NCI-H2171 treated with DMSO at 0.1 percent for 48 hours (cell line): ENCODE data around the gene HLA-DOA.

Experiments
- DNase-seq: peaks from one replicate; lab custom pipeline; 2025; lab: John Stamatoyannopoulos, UW

HLA-DOA gene

DNA sequence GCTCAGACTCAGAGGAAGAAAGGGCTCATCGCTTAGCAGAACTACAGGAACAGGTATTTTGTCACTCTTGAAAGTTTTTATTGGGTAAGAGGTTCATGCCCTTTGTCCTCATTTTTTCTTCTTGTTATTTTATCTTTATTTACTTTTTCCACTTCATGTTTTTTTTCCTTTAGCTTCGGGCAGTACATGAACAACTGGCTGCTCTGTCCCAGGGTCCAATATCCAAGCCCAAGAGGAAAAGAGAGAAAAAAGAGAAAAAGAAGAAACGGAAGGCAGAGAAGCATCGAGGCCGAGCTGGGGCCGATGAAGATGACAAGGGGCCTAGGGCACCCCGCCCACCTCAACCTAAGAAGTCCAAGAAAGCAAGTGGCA lies 31.5 kb downstream of the HLA-DOA start:
- DNase-seq, result no peak

DNA sequence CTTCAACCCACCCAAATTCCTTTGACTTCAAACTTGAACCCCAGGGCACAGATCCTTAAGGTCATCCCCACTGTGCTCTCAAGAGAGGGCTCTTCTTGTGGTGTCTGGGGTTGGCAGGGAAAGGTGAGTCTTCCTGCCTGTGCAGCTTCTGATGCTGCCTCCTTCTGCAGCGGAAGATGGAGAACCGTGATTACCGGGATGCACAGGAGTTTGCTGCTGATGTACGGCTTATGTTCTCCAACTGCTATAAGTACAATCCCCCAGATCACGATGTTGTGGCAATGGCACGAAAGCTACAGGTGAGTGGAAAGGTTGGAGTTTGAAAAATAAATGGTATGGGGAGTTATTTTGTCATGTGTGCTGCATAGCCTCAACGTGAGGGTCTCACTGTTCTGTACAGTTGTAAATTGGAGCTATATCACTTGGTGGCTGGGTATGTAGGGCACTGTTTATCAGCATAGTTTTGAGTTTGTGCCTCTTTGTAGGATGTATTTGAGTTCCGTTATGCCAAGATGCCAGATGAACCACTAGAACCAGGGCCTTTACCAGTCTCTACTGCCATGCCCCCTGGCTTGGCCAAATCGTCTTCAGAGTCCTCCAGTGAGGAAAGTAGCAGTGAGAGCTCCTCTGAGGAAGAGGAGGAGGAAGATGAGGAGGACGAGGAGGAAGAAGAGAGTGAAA lies 32.0 kb downstream of the HLA-DOA start:
- no peak for DNase-seq

DNA sequence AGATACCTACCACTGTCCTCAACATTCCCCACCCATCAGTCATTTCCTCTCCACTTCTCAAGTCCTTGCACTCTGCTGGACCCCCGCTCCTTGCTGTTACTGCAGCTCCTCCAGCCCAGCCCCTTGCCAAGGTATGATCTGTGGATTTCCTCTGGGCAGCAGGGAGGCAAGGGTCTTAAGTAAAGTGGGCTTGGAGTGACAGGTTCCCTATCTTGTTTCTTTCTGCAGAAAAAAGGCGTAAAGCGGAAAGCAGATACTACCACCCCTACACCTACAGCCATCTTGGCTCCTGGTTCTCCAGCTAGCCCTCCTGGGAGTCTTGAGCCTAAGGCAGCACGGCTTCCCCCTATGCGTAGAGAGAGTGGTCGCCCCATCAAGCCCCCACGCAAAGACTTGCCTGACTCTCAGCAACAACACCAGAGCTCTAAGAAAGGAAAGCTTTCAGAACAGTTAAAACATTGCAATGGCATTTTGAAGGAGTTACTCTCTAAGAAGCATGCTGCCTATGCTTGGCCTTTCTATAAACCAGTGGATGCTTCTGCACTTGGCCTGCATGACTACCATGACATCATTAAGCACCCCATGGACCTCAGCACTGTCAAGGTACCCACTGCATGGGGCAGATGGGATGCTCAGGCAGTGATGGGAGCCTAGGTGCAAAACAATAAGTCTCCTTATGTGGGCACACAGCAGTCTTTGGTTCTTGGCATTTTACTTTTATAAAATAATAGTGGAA lies 32.9 kb downstream of the HLA-DOA start:
- no peak for DNase-seq

DNA sequence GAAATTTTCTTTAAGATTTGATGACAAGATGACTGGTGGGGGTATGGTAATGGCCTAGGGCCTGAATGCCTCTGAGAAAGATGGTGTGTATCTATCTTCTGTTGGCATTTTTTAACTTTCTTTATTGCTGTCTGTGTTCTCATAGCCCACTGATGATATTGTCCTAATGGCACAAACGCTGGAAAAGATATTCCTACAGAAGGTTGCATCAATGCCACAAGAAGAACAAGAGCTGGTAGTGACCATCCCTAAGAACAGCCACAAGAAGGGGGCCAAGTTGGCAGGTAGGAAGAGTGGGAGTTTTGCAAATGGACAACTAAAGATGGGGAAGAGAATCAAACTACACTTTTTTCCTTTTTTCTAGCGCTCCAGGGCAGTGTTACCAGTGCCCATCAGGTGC lies 33.5 kb downstream of the HLA-DOA start:
- DNase-seq, result no peak

DNA sequence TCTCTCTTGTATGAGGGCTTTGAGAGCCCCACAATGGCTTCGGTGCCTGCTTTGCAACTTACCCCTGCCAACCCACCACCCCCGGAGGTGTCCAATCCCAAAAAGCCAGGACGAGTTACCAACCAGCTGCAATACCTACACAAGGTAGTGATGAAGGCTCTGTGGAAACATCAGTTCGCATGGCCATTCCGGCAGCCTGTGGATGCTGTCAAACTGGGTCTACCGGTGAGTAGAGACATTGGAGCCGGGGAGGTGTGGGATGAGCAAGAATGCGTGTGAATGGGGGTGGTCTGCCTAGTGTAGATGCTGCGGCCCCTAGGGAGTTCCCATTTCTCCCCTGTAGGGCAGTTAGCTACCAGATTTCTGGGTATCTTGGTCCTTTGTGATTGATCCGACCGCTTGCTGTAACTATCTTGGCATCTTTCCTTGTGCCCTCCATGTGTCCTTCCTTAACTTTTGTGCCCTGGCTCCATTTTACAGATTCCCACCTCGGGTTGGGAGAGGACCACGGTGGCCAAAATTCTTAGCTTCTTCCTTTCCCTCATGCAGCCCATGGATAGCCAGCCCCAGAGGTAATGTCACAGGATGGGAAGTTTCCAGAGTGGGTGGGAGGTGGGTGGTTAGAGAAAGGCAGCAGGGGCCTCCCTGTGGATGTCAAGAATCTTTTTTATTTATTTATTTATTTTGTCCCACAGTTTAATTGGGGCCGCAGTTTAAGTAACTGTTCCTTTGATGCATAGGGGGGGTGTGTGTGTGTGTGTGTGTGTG lies 34.7 kb downstream of the HLA-DOA start:
- no peak for DNase-seq

DNA sequence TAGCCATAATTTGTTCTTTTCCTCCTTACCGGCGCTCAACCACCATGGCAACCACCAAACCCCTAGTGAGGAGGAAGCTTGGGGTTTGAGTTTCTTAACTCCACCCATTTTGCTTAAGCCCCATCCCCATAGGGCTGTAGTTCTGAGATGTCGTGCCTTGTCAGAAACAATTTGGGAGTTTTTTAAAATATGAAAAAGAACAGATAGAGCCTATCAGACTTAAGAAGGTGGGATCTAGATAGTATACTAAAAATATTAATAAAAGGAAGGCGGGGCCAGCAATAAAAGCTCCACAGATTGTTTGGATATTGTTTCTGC lies 35.4 kb downstream of the HLA-DOA start:
- DNase-seq, result peak; percentile 19

DNA sequence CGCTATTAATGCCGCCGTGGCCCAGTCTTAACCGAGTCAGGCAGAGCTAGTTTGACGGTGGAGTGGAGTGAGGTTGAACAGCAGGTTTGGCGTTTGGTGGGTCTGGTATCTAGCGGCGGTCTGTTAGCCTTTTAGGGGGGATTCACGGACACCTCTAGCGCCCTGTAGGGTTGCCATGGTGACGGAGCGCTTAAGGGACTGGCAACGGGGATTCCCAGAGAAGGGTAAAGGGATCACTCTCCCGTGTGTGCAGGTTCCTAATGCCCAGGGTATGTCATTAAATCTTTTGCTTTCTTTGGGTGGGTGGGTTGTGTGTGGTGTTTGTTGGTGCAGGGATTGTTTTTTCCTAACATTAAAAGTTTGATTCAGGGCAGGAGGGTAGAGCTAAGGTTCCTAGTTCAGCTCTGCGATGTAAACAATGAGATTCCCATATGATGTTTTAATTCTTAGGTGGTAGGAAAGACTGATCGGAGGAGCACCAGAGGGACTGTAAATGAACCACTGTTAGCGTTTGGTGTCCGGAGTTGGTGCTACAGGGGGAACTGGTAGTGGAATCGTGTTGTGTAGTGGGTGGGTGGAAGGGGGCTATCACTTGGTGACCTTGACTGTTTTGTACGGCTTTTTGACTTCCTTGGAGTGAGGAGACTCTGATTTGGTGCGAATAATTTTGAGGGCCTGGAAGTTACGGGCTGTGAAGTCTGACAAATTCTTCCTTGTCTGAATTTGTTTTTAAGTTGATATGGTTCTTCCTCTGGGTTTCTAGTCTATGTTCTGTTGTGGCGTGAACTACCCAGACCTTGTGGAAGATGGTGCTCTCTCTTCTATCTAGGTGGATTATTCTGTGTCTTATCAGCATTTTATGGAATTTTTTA lies 36.0 kb downstream of the HLA-DOA start:
- no peak for DNase-seq

DNA sequence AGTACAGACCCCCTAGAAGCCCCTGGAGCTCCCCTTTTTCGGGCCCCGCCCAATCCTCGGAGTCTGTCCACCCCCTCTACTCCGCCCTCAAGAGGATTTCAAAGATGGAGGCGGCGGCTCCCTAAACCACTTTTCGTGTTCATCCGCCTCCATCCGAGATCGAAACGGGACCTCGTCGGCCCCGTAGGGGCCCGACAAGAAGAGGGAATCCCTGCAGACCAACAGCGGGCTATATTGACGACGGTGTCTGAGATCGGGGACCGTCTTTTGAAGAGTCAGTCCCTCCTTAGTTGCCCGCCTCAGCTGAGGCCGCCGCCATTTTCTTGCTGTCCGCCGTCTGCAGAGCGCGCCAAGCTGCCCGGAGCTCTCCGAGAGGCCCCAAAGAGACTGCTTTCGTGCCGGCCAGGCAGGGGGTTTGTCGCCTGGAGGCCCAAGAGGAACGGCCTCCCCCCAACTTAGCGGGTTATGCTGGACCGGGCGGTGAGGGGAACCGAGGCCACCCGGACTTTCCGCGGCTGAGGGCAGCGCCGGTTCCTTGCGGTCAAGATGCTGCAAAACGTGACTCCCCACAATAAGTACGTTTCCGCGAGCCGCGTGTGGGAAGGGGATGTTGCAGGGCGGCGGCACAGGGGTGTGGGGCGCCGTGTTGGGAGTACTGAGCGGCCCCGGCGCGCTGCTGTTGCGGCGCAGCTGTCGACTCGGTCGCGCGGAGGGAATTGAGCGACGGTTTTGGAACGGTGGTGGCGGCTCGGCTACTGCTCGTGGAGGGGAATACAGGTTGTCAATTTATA lies 36.8 kb downstream of the HLA-DOA start:
- no peak for DNase-seq

DNA sequence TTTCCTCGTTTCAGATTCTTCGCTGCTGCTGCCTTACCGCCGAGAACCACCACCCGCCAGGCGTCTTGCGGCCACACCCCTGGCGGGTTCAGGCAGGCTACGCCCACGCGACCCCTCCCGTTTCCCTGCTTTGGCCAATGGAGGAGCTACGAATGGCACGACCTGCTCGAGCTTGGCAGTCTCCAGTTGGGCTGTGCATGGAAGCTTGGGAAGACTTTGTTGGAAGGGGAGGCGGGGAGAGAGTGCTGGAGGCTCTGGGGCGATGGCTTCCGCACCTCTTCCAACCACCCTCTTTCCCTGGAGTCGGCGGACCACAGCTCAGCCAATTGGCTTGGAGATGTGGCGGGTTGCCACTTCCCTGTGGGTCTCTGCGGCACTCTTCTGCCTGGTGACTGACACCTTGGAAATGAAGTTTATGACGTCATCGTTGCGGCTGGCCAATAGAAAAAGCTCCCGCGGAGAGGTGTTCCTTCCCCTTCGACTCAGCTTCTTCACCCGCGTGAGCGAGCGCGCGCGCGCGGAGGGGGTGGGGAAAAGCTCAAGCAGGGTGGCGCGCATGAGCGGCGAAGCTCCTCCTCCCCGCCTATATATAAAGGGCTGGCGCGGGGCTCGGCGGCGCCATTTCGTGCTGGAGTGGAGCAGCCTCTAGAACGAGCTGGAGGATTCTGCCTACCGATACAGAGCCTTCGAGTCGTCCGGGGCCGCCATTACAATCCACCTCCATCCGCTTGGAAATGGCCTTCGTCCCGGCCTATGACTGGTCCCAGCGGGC lies 37.6 kb downstream of the HLA-DOA start:
- peak; percentile 100 for DNase-seq

DNA sequence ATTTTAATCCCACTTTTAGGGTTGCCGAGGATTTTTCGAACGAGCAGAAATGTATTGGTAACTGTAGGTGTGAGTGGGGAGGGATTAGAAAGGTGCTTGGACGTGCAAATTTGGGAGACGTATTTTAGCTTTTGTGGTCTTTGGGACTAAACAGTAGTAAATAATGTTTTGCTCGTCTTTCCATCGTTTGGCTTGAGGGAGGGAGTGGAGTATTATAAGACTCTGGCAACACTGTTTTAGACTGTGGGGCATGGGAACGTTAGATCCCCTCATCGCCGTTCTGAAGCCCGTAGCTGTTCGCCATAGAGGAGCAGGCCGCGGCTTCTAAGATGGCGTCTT lies 38.2 kb downstream of the HLA-DOA start:
- no peak for DNase-seq

DNA sequence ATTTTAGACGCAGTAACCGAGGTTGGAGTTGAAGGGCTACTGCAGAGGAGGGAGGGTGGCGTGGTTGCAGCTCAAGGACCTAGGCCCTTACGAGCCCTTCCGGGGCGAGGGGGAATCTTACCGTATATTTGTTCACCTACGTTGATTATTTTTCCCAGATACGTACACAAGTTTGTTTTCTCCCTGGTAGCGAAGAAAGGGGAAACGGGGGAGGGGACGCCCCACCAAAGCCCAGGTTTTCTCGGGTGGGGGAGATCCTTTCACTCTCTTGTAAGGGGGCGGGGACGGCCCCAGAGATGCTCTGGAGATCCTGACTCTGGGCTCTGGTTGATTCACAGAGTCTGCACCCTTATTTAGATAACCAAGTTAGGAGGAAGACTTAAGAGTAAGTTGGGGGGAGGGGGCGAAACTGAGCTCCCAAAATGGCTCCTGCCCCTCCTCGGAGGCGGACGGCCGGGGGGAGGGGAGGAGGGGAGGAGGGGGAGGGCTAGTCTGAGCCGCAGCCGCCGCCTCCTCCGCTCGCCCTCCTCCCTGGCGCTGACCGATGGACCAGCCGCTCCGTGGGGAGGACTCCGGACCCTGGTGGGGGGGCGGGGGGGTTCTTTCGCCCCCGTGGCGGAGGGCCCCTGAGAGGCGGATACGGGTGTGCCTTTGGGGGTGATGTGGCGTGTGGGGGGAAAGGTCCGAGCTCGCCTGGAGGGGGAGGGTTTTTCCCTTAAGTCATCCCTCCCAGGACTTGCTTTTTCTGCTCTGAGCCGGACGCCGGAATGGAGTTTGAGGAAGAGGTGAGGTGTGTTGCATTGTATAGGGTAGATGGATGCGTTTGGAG lies 38.8 kb downstream of the HLA-DOA start:
- peak; percentile 81 for DNase-seq

DNA sequence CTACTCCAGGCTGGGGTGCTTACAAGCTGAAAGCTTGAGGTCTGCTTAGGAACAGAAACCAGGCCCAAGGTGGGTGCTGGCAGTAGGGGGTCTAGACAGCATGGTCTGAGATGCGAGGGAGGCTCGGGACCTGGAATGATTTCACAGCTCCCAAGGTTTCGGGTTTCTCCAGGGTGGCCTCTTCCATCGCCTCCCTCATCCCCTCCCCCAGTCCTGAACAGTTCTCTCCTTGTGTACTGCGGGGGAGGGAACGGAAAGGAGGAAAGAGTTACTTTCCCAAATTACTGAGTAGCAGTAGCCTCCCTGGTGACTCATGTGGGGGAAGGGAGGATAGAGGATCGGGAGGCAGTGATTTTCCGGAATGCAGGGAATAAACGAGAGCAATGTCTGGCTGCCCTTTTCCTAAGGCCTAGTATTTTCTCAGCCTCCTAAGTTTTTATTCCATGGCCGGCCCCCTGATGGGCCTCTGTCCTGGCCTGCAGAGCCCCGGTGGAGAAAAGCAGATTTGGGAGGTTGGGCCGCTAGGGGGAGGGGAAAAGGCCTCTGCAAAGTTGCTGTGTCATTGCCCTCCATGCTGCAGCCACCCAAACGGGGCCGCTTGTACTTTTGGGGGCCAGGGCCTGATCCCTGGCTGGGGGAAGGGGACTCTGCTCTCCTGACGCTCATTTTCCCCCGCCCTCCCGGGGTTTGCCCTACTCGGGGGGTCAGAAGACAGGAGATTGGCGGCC lies 39.5 kb downstream of the HLA-DOA start:
- peak; percentile 88 for DNase-seq

DNA sequence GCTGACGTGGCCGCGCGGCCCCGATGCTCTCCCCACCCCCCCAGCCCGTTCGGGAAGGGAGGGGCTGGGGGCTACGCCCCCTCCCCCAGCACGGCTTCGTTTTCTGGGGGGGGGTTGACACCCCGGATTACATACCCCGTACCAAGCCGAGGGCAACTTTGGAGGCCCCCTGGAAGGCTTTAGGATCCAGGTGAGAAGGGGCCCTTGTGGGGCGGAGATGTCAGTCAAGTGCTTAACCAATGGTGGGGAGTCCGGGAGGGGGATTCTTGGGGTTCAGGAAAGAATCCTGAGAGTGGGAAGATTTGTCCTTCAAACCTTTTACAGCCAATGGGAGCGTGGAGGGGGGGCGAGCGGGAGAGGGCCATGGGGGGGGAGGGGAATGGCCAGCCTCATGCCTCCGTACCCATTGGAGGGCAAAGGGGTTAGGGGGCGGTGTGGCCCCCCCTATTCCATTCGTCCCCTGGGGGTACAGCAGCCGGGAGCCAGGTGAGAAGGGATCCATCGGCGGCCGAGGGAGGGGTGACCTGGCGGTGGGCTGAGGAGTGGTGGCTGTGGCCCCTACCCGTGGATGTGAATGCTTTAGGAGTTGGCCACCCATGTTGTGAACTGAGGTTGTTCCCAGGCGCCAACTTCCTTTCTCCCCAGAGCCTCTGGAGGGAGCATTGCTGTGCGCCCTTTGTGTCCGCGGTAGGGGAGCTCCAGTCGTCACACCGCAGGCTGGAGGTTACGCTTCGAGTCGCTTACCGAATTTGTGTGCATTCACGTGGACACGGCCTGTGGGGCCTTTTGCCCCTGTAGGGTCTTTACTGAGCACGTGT lies 40.3 kb downstream of the HLA-DOA start:
- DNase-seq, result peak; percentile 94

DNA sequence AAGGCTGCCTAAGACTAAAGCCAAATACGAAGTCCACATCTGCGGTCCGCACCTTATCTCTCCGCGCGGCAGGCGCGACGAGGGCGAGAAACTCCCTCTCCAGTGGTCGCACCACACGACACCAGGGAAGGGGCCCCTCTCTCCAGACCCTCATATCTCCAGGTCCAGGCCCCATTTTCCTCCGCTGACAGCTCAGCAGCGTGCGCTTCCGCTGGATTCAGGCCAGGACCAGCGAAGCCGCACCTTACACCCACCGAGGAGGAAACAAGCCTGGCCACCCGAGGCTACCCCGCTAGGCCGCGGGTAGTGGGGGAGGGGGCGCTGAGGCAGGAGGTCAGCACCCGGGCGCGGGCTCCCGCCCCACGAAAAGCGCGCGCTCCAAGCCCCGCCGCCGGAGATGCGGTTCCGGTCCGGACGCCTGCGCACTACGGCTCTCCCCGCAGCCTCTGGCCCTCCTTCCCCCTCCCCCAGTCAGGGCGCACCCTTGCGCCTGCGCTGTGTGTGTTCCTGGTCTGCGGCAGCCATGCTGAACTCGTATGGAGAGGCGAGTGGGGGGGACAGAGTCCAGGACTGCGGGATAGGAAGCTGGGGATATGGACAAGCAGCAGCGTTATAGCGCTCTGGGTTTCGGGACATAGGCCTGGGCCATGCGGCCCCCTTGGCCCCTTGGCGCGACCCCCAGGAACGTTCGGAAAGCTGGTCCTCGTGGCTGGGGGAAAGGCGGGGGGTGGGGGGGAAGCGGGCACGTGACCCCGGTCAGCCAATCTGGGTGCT lies 41.1 kb downstream of the HLA-DOA start, which contains the start of gene BRD2:
Gene BRD2 (plus strand): TSS at position 502 of the 774 bp plus-strand sequence. CDS start 4,305 bp downstream, outside the sequence.
- DNase-seq, result peak; percentile 94

DNA sequence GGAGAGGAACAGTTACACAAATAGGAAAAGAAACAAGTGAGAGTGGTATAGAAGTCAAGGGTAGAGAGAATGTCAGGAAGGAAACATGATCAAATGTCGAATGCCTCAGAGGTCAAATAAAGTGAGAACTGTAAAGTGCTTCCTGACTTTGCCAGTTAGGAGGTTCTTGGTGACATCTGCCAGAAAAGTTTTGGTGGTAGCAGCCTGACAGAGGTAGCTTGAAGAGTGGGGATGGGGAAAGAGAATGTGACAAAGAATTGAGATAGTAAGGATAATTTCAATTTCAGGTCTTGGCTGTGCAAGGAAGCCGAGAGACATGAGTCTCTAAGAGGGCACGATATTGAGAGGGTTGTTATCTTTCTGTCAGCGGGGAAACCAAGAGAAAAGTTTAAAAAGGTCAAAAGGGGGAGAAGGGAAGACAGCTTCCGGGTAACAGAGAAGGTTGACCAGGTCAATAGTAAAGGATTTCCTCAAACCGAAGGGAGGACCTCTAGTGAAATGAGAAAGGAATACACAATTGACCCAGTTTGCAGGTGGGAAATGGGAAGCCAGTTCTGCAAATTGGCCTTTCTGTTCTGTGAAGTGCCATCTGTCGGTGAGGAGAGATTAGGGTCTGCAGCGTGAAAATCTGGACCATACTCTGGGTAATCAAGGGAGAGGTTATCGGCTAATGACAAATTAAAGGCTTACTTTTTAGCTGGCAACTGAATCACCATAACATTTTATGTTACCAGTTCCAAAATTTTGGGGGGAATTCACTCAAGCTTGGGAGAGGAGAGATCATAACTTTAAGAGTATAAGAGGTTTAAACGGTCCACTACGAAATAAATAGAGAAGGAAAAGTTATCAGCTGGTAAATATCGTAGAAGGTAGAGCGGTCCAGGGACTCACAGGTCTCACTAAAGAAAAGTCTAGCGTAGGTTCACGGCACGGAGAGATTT lies 42.0 kb downstream of the HLA-DOA start:
- DNase-seq, result peak; percentile 69

DNA sequence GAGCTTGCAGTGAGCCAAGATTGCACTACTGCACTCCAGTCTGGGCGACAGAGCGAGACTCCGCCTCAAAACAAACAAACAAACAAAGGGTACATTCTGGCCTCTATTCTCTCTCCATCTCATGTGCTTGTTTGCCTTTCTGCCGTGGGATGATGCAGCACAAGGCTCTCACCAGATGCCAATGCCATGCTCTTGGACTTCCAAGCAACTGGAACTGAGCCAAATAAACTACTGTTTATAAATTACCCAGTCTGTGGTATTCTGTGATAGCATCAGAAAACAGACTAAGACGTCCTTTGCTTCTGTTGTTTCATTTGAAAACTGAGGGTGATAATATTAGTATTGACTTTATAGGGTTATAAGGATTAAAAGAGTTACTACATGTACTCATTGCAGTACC lies 44.6 kb downstream of the HLA-DOA start:
- DNase-seq, result peak; percentile 36
